HepG2 (cell line): Measurements from ENCODE around the gene SMURF1. TPM values are rescaled to one million over a fixed set of nuclear protein-coding genes. Genes with fewer than 3 reads are reported as not detected.

ENCODE experiments used
- CHCHD3 ChIP-seq: sonication (generic); formaldehyde crosslinking; IDR thresholded peaks from 2 replicates; pipeline ENCODE4 v1.8.0; 2022; ENCODE audit warnings: mild to moderate bottlenecking, missing genetic modification reagents, moderate library complexity
- NFATC3 ChIP-seq: sonication (generic); formaldehyde crosslinking; IDR thresholded peaks from 2 replicates; pipeline ENCODE4 v1.5.1; 2020; ENCODE audit warnings: mild to moderate bottlenecking, missing genetic modification reagents
- STAT5B ChIP-seq: sonication (generic); formaldehyde crosslinking; IDR thresholded peaks from 2 replicates; pipeline ENCODE4 v1.4.0; 2020; ENCODE audit warnings: missing genetic modification reagents
- ZNF180 ChIP-seq: sonication (generic); formaldehyde crosslinking; IDR thresholded peaks from 2 replicates; pipeline ENCODE4 v1.4.0; 2020; ENCODE audit warnings: low read depth, missing genetic modification reagents, borderline replicate concordance
- polyA plus RNA-seq, 8 experiments: library from polyadenylated mRNA; depleted of rRNA in 3 of 8; stranded (reverse) in 7 of 8; unstranded in 1 of 8; fragments of >200 nt; fragmentation: Illumina TruSeq in 4 of 8; extraction: Trizol in 4 of 8; gene quantifications; 2 replicates each; pipeline versions ENCODE4 v1.2.1 to v1.2.3, GENCODE V29; 2011 to 2016; ENCODE audit warnings: low read depth in 4 of 8, missing spikeins in 1 of 8, mixed read lengths in 1 of 8; ENCODE audit not compliant: insufficient read depth in 1 of 8
- total RNA-seq, 5 experiments: library from RNA; depleted of rRNA; stranded (reverse); fragments of >200 nt; fragmentation: Illumina TruSeq; extraction: Trizol; gene quantifications; 2 replicates each; pipeline ENCODE4 v1.2.3, GENCODE V29; 2016; ENCODE audit warnings: low read depth in 1 of 5
- TF ChIP-seq, protein P1 (sequence below): sonication (generic); formaldehyde crosslinking; IDR thresholded peaks from 2 replicates; pipeline ENCODE4 v1.5.0; 2020; ENCODE audit warnings: missing genetic modification reagents
- TF ChIP-seq, protein P2 (sequence below): sonication (generic); formaldehyde crosslinking; IDR thresholded peaks from 2 replicates; pipeline ENCODE4 v1.8.0; 2022; ENCODE audit warnings: missing genetic modification reagents, mild to moderate bottlenecking, moderate library complexity, borderline replicate concordance
- TF ChIP-seq, protein P3 (sequence below): sonication (generic); formaldehyde crosslinking; IDR thresholded peaks from 2 replicates; pipeline ENCODE4 v1.8.0; 2022; ENCODE audit warnings: mild to moderate bottlenecking, missing genetic modification reagents
- TF ChIP-seq, protein P4 (sequence below): sonication (generic); formaldehyde crosslinking; IDR thresholded peaks from 2 replicates; pipeline ENCODE4 v1.5.1; 2020; ENCODE audit warnings: mild to moderate bottlenecking, missing genetic modification reagents

SMURF1 gene
- total and polyA plus RNA-seq, 2 of the 13 experiments (the other 11 are each of a cell fraction or from before 2014, with no cell fraction given): 8.3 to 11.1 TPM

DNA sequence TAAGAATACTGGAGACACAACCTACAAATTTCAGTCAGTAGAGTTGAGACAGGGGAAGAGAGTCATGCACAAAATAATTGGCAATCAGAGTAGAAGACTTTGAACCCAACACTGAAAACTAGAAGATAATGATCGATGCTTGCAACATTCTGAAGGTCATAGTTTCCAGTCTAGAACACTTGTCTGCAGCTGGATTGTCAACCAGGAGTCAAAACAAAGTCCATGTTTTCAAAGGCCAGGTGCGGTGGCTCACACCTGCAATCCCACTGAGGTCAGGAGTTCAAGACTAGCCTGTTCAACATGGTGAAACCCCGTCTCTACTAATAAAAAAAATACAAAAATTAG is 26.8 kb upstream of the SMURF1 start (continued):
- TF ChIP-seq, protein P1, sequence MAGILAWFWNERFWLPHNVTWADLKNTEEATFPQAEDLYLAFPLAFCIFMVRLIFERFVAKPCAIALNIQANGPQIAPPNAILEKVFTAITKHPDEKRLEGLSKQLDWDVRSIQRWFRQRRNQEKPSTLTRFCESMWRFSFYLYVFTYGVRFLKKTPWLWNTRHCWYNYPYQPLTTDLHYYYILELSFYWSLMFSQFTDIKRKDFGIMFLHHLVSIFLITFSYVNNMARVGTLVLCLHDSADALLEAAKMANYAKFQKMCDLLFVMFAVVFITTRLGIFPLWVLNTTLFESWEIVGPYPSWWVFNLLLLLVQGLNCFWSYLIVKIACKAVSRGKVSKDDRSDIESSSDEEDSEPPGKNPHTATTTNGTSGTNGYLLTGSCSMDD (CRISPR knock-in tag): no peak
- no peak for TF ChIP-seq ZNF180 (CRISPR knock-in tag)
- TF ChIP-seq NFATC3: no peak
- no peak for TF ChIP-seq STAT5B
- TF ChIP-seq, protein P2, sequence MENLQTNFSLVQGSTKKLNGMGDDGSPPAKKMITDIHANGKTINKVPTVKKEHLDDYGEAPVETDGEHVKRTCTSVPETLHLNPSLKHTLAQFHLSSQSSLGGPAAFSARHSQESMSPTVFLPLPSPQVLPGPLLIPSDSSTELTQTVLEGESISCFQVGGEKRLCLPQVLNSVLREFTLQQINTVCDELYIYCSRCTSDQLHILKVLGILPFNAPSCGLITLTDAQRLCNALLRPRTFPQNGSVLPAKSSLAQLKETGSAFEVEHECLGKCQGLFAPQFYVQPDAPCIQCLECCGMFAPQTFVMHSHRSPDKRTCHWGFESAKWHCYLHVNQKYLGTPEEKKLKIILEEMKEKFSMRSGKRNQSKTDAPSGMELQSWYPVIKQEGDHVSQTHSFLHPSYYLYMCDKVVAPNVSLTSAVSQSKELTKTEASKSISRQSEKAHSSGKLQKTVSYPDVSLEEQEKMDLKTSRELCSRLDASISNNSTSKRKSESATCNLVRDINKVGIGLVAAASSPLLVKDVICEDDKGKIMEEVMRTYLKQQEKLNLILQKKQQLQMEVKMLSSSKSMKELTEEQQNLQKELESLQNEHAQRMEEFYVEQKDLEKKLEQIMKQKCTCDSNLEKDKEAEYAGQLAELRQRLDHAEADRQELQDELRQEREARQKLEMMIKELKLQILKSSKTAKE (CRISPR knock-in tag): peak; percentile 88
- TF ChIP-seq, protein P3, sequence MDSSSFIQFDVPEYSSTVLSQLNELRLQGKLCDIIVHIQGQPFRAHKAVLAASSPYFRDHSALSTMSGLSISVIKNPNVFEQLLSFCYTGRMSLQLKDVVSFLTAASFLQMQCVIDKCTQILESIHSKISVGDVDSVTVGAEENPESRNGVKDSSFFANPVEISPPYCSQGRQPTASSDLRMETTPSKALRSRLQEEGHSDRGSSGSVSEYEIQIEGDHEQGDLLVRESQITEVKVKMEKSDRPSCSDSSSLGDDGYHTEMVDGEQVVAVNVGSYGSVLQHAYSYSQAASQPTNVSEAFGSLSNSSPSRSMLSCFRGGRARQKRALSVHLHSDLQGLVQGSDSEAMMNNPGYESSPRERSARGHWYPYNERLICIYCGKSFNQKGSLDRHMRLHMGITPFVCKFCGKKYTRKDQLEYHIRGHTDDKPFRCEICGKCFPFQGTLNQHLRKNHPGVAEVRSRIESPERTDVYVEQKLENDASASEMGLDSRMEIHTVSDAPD: no peak
- no peak for TF ChIP-seq CHCHD3 (CRISPR knock-in tag)
- TF ChIP-seq, protein P4, sequence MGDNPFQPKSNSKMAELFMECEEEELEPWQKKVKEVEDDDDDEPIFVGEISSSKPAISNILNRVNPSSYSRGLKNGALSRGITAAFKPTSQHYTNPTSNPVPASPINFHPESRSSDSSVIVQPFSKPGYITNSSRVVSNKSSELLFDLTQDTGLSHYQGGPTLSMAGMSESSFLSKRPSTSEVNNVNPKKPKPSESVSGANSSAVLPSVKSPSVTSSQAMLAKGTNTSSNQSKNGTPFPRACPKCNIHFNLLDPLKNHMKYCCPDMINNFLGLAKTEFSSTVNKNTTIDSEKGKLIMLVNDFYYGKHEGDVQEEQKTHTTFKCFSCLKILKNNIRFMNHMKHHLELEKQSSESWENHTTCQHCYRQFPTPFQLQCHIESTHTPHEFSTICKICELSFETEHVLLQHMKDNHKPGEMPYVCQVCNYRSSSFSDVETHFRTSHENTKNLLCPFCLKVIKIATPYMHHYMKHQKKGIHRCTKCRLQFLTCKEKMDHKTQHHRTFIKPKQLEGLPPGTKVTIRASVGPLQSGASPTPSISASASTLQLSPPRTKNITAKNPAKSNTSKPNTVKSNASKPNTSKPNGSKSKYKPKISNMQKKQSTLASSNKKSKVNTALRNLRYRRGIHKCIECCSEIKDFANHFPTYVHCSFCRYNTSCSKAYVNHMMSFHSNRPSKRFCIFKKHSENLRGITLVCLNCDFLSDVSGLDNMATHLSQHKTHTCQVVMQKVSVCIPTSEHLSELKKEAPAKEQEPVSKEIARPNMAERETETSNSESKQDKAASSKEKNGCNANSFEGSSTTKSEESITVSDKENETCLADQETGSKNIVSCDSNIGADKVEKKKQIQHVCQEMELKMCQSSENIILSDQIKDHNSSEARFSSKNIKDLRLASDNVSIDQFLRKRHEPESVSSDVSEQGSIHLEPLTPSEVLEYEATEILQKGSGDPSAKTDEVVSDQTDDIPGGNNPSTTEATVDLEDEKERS (CRISPR knock-in tag): peak; percentile 94
